Measurements from ENCODE around the gene PCDH9.

The PCDH9 gene

GRCh38 chr13:66425741-66426140 lies 804.4 kb downstream of the PCDH9 start:
- no peak for DNase-seq (ENCODE audit: low read depth in 2 of 2, low spot score in 1 of 2)

GRCh38 chr13:66424422-66424821 lies 805.7 kb downstream of the PCDH9 start:
- no peak for DNase-seq (ENCODE audit: low read depth in 2 of 2, low spot score in 1 of 2)

- DNase-seq (ENCODE audit: low read depth in 2 of 2, low spot score in 1 of 2) = no peak
Measured at GRCh38 chr13:66415444-66415843, 814.7 kb downstream of the PCDH9 start.

GRCh38 chr13:66414066-66414800 lies 815.9 kb downstream of the PCDH9 start:
- DNase-seq (ENCODE audit: low read depth in 2 of 2, low spot score in 1 of 2) = no peak

- no peak for DNase-seq (ENCODE audit: low read depth in 2 of 2, low spot score in 1 of 2)
Measured at GRCh38 chr13:66410314-66410713, 819.8 kb downstream of the PCDH9 start.

- no peak for DNase-seq (ENCODE audit: low read depth in 2 of 2, low spot score in 1 of 2)
Measured at GRCh38 chr13:66409542-66409941, 820.6 kb downstream of the PCDH9 start.

GRCh38 chr13:66407128-66407527 lies 823.0 kb downstream of the PCDH9 start:
- no peak for DNase-seq (ENCODE audit: low read depth in 2 of 2, low spot score in 1 of 2)

GRCh38 chr13:66405908-66406802 lies 824.0 kb downstream of the PCDH9 start:
- no peak for DNase-seq (ENCODE audit: low read depth in 2 of 2, low spot score in 1 of 2)

- no peak for DNase-seq (ENCODE audit: low read depth in 2 of 2, low spot score in 1 of 2)
Measured at GRCh38 chr13:66402546-66402945, 827.6 kb downstream of the PCDH9 start.

- DNase-seq (ENCODE audit: low read depth in 2 of 2, low spot score in 1 of 2) = no peak
Measured at GRCh38 chr13:66402066-66402465, 828.1 kb downstream of the PCDH9 start.

GRCh38 chr13:66400292-66400691 lies 829.8 kb downstream of the PCDH9 start:
- no peak for DNase-seq (ENCODE audit: low read depth in 2 of 2, low spot score in 1 of 2)

- no peak for DNase-seq (ENCODE audit: low read depth in 2 of 2, low spot score in 1 of 2)
Measured at GRCh38 chr13:66399873-66400272, 830.3 kb downstream of the PCDH9 start.

GRCh38 chr13:66397133-66397532 lies 833.0 kb downstream of the PCDH9 start:
- no peak for DNase-seq (ENCODE audit: low read depth in 2 of 2, low spot score in 1 of 2)

GRCh38 chr13:66391322-66391721 lies 838.8 kb downstream of the PCDH9 start:
- DNase-seq (ENCODE audit: low read depth in 2 of 2, low spot score in 1 of 2) = no peak

GRCh38 chr13:66378894-66379293 lies 851.2 kb downstream of the PCDH9 start:
- DNase-seq (ENCODE audit: low read depth in 2 of 2, low spot score in 1 of 2) = no peak

GRCh38 chr13:66377569-66377968 lies 852.6 kb downstream of the PCDH9 start:
- no peak for DNase-seq (ENCODE audit: low read depth in 2 of 2, low spot score in 1 of 2)

- no peak for DNase-seq (ENCODE audit: low read depth in 2 of 2, low spot score in 1 of 2)
Measured at GRCh38 chr13:66375756-66376155, 854.4 kb downstream of the PCDH9 start.

- no peak for DNase-seq (ENCODE audit: low read depth in 2 of 2, low spot score in 1 of 2)
Measured at GRCh38 chr13:66369666-66370065, 860.5 kb downstream of the PCDH9 start.

GRCh38 chr13:66367356-66367755 lies 862.8 kb downstream of the PCDH9 start:
- no peak for DNase-seq (ENCODE audit: low read depth in 2 of 2, low spot score in 1 of 2)

GRCh38 chr13:66365101-66365500 lies 865.0 kb downstream of the PCDH9 start:
- DNase-seq (ENCODE audit: low read depth in 2 of 2, low spot score in 1 of 2) = no peak

- no peak for DNase-seq (ENCODE audit: low read depth in 2 of 2, low spot score in 1 of 2)
Measured at GRCh38 chr13:66364346-66364745, 865.8 kb downstream of the PCDH9 start.

GRCh38 chr13:66362485-66362884 lies 867.7 kb downstream of the PCDH9 start:
- no peak for DNase-seq (ENCODE audit: low read depth in 2 of 2, low spot score in 1 of 2)
